ENCODE measurements around the gene KMT2C.

The KMT2C gene

DNA sequence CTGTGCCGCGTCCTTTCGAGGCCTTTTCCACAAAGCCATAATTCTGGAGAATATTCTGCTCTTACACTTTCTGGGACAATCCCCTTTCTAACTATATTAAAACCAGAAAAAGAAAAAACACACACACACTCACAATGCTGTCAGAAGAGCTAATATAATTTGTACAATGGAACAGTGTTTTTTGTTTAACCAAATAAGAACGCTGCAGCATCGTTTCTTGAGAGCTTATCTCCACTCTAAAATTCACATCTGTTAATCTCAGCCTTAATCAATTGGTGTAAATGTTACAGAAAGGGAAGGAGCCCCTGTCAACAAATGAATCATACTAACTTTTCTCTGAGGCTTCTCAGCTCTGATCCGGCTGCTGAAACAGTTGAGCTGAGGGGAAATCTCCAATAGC lies 286.4 kb downstream of the KMT2C start:
- TF ChIP-seq CTCF (IDR thresholded peaks at IDR 0.05; ENCODE audit: low read depth, low read length), result no peak
- Histone ChIP-seq H3K4me3 (ENCODE audit: low read depth, low read length) (no peak overlapping the region), H3K4me1 (no peaks in the 10 kb centered on the region; the same call in 1 of the 2 replicates), H3K27me3 (no peaks in the 10 kb centered on the region), H3K36me3 (peaks cover 79% of the 10 kb centered on the region), H3K9me3 (no peaks in the 10 kb centered on the region)
- DNase-seq, result no peak

- Histone ChIP-seq H3K9me3 (no peaks in the 10 kb centered on the region), H3K4me3 (ENCODE audit: low read depth, low read length) (no peak overlapping the region), H3K4me1 (no peaks in the 10 kb centered on the region; the same call in 1 of the 2 replicates), H3K36me3 (peaks cover 79% of the 10 kb centered on the region), H3K27me3 (no peaks in the 10 kb centered on the region)
- DNase-seq, result no peak
- no peak for TF ChIP-seq CTCF (IDR thresholded peaks at IDR 0.05; ENCODE audit: low read depth, low read length)
Measured at GRCh38 chr7:152148706-152149105, 287.1 kb downstream of the KMT2C start.

DNA sequence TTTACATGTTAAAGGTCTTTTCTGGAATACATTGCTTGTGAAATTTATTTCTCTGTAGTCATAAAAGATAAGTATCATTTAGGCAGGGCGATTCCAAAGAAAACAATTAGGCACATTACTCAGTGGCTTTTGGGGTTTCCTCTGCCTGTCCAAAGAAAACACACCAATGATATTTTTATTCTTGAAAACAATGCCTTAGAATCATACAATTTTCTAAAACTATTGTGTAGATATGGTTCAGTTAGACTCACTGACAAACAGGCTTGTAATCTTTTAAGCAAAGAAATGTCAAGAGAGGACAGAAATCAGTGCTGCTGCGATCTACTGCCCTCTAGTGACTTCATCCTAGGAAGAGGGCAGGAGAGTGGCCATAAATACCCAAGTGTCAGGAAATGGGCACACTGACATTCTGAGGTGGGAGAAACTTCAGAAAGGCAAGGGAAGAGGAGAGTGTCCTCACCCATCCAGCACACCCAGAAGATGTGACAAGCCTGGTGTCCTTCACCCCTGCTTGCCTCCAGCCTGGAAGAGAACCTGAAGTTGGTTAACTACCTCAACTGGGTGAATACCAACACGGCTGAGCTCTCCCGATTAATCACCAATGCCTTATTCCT lies 289.8 kb downstream of the KMT2C start:
- Histone ChIP-seq H3K4me3 (ENCODE audit: low read depth, low read length) (no peak overlapping the region), H3K9me3 (no peaks in the 10 kb centered on the region), H3K36me3 (peaks cover 68% of the 10 kb centered on the region), H3K4me1 (no peaks in the 10 kb centered on the region; the same call in 1 of the 2 replicates), H3K27me3 (no peaks in the 10 kb centered on the region)
- TF ChIP-seq CTCF (IDR thresholded peaks at IDR 0.05; ENCODE audit: low read depth, low read length), result peak; percentile 82
- DNase-seq, result peak; percentile 34

- H3K27me3 ChIP-seq, result no peaks in the 10 kb centered on the region
- H3K9me3 ChIP-seq, result no peaks in the 10 kb centered on the region
- H3K4me3 ChIP-seq (ENCODE audit: low read depth, low read length), result no peak overlapping the region
- no peak for TF ChIP-seq CTCF (IDR thresholded peaks at IDR 0.05; ENCODE audit: low read depth, low read length)
- H3K36me3 ChIP-seq, result peaks cover 74% of the 10 kb centered on the region
- no peaks in the 10 kb centered on the region for H3K4me1 ChIP-seq
- DNase-seq, result no peak
Measured at GRCh38 chr7:152144557-152145245, 291.1 kb downstream of the KMT2C start.

DNA sequence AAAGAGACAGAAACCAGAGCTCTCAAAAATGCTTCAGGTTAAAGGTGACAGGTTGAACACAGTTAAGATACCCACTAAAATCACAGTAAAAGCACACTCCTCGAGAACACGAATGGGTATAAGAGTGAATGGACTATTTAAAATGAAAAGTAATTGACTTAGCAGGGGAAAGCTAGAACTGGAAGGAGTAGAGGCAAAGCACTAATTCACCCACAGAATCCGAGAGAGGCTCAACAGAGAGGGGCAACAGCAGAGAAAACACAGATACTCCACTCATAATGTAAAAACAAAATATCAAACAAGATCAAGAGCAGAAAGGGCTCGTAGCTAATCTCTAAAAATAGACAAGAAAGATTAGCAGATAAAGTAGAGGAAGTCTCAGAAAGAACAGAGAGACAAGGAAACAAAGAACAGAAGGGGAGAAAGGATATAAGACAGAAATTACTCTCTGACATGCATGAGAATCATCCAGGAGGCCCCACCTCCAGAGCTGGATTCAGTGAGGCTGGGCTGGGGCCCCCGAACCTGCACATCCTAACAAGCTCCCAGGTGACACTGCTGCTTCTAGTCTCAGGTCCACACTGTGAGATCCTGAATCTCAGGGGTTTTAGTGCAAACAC lies 292.7 kb downstream of the KMT2C start:
- Histone ChIP-seq H3K4me3 (ENCODE audit: low read depth, low read length) (no peak overlapping the region), H3K27me3 (no peaks in the 10 kb centered on the region), H3K9me3 (no peaks in the 10 kb centered on the region), H3K4me1 (no peaks in the 10 kb centered on the region), H3K36me3 (peaks cover 76% of the 10 kb centered on the region)
- no peak for TF ChIP-seq CTCF (IDR thresholded peaks at IDR 0.05; ENCODE audit: low read depth, low read length)
- no peak for DNase-seq

- Histone ChIP-seq H3K4me3 (ENCODE audit: low read depth, low read length) (no peak overlapping the region), H3K9me3 (no peaks in the 10 kb centered on the region), H3K27me3 (no peaks in the 10 kb centered on the region), H3K36me3 (peaks cover 77% of the 10 kb centered on the region), H3K4me1 (no peaks in the 10 kb centered on the region)
- no peak for TF ChIP-seq CTCF (IDR thresholded peaks at IDR 0.05; ENCODE audit: low read depth, low read length)
- DNase-seq, result no peak
Measured at GRCh38 chr7:152140560-152140959, 295.2 kb downstream of the KMT2C start.
